Measurements from ENCODE around the gene RNU7-1. TPM values are rescaled to one million over a fixed set of nuclear protein-coding genes. Genes with fewer than 3 reads are reported as not detected.

The RNU7-1 gene
- total RNA-seq, 1 experiment from 2014 or later: not detected

DNA sequence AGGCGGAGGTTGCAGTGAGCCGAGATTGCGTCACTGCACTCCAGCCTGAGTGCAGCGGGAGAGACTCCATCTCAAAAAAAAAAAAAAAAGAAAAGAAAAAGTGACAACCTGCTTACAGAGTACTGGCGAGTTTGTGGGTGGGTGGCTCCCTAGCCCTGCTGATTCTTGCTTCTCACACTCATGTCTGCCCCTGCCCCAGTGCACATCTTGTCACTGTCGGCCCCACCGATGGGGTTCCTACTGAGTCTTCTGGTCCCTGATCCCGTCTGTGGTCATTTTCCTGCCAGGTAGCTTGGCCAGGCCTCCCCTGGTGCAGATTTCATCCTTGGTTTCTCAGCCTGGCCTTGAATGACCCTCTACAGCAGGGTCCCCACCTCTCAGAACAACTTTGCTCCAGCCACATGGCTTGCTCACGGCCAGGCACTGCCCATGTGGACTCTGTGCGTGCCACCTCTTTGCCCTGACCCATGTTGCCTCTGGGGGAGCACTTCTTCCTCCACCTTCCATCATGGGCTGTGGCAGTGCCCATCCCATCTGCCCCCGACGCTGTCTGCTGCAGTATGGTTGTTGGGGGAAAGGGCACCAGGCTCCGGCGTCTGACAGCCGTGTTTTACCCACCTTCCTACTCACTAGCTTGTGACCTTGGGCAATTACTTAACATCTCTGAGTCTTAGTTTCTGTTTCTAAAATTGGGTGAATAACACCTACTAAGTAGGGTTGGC lies 5.4 kb downstream of the RNU7-1 start:
- H3K4me1 ChIP-seq (replicated peaks): peaks cover 17% of the 10 kb centered on the region
- peaks cover 23% of the 10 kb centered on the region for H3K36me3 ChIP-seq
- no peak for DNase-seq (ENCODE audit: low read depth in 1 of 2, low spot score in 2 of 2)
- no peaks in the 10 kb centered on the region for H3K27me3 ChIP-seq (replicated peaks)
- H3K27ac ChIP-seq: no peak overlapping the region
- H3K9me3 ChIP-seq (replicated peaks): no peaks in the 10 kb centered on the region
- H3K4me3 ChIP-seq: no peak overlapping the region

DNA sequence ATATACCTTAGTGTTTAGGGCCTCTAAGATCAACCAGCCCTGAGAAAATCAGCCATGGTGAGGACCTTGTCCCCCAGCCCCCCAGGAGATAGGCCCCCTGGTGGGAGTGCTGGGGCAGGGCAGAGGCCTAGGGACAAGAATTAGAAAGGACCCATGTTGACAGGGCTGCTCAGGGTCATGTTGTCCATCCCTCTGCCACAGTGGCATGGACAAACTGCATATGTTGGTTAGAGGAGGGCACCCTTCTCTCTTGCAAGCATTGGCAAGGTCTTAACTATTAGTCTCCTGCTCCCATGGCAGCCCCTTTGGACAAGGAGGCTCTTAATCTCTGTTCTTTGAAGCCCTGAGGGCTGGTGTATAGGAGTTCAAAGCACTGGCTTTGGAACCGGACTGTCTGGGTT lies 6.8 kb downstream of the RNU7-1 start:
- no peak overlapping the region for H3K27ac ChIP-seq
- H3K4me1 ChIP-seq (replicated peaks): peaks cover 7% of the 10 kb centered on the region
- no peaks in the 10 kb centered on the region for H3K9me3 ChIP-seq (replicated peaks)
- no peak for DNase-seq (ENCODE audit: low read depth in 1 of 2, low spot score in 2 of 2)
- H3K4me3 ChIP-seq: no peak overlapping the region
- peaks cover 15% of the 10 kb centered on the region for H3K36me3 ChIP-seq
- H3K27me3 ChIP-seq (replicated peaks): no peaks in the 10 kb centered on the region

DNA sequence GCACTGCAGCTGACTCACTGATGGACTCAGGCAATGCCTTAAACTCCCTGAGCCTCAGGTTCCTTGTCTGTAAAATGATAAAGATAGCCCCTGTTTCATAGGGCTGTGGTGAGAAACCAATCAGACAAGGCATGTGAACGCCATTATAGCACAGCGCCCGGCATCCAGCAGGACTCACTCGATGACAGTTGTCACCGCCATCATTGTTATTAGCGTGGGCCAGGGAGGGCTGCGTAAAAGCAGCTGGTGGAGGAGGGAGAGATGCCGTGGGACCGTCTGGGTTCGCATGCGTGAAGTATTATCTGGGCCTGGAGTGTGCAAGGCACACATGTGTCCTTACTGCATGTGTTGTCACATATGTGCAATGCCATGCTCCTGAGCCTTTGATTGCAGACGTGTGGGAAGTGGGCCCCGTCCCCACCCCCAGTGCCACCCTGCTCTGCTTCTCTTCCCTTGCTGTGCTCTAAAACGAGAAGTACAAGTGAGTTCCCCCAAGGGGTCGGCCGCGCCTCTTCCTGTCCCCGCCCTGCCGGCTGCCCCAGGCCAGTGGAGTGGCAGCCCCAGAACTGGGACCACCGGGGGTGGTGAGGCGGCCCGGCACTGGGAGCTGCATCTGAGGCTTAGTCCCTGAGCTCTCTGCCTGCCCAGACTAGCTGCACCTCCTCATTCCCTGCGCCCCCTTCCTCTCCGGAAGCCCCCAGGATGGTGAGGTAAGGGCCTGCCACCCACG lies 7.4 kb downstream of the RNU7-1 start, which contains the start of gene PTPN6:
Gene PTPN6 (plus strand): TSS at position 546 of the 730 bp plus-strand sequence. CDS start 157 bp downstream, at position 703.
- peaks cover 10% of the 10 kb centered on the region for H3K36me3 ChIP-seq
- no peaks in the 10 kb centered on the region for H3K27me3 ChIP-seq (replicated peaks)
- H3K4me1 ChIP-seq (replicated peaks): 0 out of 2 replicates have a peak, but pooled peaks cover 4% of the 10 kb centered on the region
- no peak within 1 kb of the TSS for H3K27ac ChIP-seq
- no peaks in the 10 kb centered on the region for H3K9me3 ChIP-seq (replicated peaks)
- no peak within 1 kb of the TSS for H3K4me3 ChIP-seq
- DNase-seq (ENCODE audit: low read depth in 1 of 2, low spot score in 2 of 2): no peak

DNA sequence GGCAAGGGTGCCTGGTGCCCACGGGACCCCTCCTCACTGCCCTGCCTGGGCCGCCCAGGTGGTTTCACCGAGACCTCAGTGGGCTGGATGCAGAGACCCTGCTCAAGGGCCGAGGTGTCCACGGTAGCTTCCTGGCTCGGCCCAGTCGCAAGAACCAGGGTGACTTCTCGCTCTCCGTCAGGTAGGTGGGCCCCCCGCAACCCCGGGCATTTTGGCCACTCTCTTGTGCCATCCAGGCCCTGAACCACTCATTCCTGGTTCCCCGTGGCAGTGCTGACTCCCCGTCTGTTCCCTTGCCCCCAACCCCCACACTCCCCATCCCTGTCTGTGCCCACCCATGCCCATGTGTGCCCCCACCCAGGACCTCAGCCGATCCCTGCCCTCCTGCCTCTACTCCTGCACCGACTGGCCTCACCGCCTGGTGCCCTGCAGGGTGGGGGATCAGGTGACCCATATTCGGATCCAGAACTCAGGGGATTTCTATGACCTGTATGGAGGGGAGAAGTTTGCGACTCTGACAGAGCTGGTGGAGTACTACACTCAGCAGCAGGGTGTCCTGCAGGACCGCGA lies 8.0 kb downstream of the RNU7-1 start:
- no peaks in the 10 kb centered on the region for H3K27me3 ChIP-seq (replicated peaks)
- H3K9me3 ChIP-seq (replicated peaks): no peaks in the 10 kb centered on the region
- no peak for DNase-seq (ENCODE audit: low read depth in 1 of 2, low spot score in 2 of 2)
- H3K4me1 ChIP-seq (replicated peaks): 0 out of 2 replicates have a peak, but pooled peaks cover 4% of the 10 kb centered on the region
- no peak overlapping the region for H3K4me3 ChIP-seq
- H3K27ac ChIP-seq: no peak overlapping the region
- H3K36me3 ChIP-seq: peaks cover 3% of the 10 kb centered on the region

DNA sequence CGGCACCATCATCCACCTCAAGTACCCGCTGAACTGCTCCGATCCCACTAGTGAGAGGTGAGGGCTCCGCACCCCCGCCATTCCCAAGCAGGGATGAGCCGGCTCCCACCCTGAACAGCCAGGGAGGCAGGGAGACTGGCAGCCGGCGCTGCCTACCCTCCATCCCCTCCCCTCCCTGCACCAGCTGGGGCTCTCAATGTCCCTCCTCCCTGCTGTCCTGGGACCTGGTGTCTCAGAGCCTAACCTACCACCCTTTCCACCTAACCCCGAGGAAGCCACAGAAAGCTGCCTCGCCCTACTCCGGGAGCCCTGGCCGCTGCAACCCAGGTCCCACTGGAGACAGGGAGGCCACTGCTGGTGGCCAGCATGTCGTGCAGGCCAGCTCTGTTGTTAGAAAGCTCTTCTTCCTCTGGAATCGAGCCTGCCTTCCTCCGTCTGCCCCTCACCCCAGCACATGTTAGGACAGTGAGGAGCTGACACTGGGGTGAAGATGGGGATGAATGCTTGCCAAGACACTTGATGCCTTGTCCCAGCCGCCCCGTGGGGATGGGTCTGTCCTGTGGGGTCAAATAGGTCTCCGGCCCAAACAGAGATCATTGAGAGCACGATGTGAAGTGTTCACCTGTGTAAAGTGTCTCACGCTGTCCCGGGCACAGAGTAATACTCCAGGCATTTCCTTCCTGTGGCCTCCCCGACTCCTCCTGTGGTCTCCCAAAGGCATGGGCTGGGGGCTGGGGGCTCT lies 8.7 kb downstream of the RNU7-1 start:
- no peak for DNase-seq (ENCODE audit: low read depth in 1 of 2, low spot score in 2 of 2)
- Histone ChIP-seq H3K27me3 (replicated peaks) (no peaks in the 10 kb centered on the region), H3K9me3 (replicated peaks) (no peaks in the 10 kb centered on the region), H3K4me3 (no peak overlapping the region), H3K4me1 (replicated peaks) (0 out of 2 replicates have a peak, but pooled peaks cover 4% of the 10 kb centered on the region), H3K36me3 (no peaks in the 10 kb centered on the region), H3K27ac (no peak overlapping the region)

DNA sequence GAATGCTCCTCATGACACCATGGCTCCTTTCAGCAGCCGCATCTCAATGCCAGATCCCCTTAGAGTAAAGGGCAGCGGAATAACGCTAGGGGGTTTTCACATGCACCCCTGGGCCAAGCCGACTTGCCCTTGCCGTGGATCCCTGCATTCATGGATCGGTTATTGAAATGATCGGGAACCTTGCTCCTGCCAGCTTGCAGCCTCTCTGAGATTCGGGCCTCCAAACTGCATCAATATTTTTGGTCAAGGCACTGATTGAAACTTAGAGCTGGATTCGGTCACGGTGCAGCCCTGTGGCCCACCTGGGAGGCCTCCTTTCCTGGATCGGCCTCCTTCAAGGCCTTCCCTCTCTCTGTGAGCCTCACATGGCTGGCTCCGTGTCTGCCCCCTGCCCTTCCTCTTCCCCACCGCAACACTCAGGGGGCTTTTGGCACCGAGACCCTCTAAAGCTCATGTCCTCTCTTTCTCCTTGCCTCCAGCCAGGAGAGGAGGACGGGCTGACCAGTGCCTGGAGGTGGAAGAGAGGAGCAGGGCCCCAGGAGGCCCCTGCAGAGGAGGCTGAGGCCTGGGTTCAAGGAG lies 9.3 kb downstream of the RNU7-1 start:
- no peaks in the 10 kb centered on the region for H3K27me3 ChIP-seq (replicated peaks)
- H3K4me3 ChIP-seq: no peak overlapping the region
- no peak for DNase-seq (ENCODE audit: low read depth in 1 of 2, low spot score in 2 of 2)
- 0 out of 2 replicates have a peak, but pooled peaks cover 4% of the 10 kb centered on the region for H3K4me1 ChIP-seq (replicated peaks)
- no peaks in the 10 kb centered on the region for H3K9me3 ChIP-seq (replicated peaks)
- no peak overlapping the region for H3K27ac ChIP-seq
- no peaks in the 10 kb centered on the region for H3K36me3 ChIP-seq

DNA sequence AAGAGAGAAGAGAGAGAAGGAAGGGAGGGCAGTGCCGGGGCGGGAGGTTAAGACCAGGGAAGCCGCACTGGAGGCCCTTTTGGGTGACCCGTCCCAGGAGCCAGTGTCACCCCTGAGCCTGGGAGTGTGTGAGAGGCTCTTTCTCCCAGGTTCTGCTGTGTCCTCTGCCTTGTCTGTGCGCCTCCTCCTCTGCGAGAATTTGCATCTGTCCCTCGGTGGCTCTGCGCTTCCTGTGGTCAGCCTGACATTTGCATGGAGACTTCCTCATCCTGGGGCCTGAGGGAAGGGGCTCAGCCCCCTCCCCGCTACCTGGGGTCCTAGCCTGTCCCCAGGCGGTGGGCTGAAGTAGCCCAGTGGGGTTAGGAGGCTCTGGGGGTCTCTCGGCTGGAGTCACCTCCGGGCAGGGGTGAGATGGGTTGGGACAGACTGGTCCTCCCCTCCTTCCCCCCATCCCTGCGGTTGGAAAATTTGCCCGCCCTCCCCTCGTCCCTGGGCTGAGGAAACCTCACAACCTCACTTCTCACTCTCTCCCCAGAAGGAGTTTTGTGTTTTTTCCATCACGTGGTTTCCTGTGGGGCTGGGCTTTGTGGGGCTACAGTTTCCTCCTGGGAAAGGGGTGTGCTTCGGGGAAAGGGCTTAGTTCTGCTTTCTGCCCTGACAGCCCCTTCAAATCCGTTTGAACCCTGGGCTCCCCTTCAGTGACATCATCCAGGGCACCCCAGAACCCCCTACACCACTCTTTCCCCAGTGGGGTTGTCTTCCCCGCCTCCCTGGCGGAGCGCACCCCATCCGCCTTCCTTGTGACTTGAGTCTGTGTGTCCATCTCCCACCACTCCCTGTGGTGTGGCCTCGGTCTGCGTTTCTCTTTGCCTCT lies 10.1 kb downstream of the RNU7-1 start:
- 0 out of 2 replicates have a peak, but pooled peaks cover 4% of the 10 kb centered on the region for H3K4me1 ChIP-seq (replicated peaks)
- DNase-seq (ENCODE audit: low read depth in 1 of 2, low spot score in 2 of 2): no peak
- H3K27me3 ChIP-seq (replicated peaks): no peaks in the 10 kb centered on the region
- no peaks in the 10 kb centered on the region for H3K9me3 ChIP-seq (replicated peaks)
- no peaks in the 10 kb centered on the region for H3K36me3 ChIP-seq
- H3K4me3 ChIP-seq: no peak overlapping the region
- H3K27ac ChIP-seq: no peak overlapping the region

DNA sequence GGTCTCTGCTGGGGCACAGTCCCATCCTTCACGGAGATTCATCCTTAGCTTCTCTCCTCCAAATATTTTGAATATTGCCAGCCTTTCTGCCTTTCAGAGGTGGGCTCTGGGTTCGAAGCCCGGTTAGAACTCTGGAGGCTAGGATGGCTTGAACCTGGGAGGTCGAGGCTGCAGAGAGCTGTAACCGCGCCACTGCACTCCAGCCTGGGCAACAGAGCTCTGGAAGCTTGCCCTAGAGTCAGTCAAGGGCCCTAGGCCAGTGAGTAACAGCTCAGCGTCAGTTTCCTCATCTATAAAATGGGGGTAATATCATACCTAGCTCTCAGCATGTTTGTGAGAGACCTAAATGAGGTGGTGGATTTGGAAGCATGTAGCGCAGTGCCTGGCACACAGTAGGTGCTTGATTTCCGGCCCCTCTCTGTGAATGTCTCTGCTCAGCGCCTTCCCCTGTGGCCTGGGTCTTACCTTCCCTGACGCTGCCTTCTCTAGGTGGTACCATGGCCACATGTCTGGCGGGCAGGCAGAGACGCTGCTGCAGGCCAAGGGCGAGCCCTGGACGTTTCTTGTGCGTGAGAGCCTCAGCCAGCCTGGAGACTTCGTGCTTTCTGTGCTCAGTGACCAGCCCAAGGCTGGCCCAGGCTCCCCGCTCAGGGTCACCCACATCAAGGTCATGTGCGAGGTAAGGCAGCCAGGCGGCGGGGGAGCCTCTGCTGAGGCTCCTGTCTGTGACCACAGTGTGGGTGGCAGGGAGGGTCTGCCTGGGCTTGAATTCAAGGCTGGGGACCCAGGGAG lies 10.9 kb downstream of the RNU7-1 start:
- Histone ChIP-seq H3K4me1 (replicated peaks) (0 out of 2 replicates have a peak, but pooled peaks cover 4% of the 10 kb centered on the region), H3K9me3 (replicated peaks) (no peaks in the 10 kb centered on the region), H3K4me3 (no peak overlapping the region), H3K27me3 (replicated peaks) (no peaks in the 10 kb centered on the region), H3K36me3 (no peaks in the 10 kb centered on the region), H3K27ac (no peak overlapping the region)
- DNase-seq (ENCODE audit: low read depth in 1 of 2, low spot score in 2 of 2): no peak

DNA sequence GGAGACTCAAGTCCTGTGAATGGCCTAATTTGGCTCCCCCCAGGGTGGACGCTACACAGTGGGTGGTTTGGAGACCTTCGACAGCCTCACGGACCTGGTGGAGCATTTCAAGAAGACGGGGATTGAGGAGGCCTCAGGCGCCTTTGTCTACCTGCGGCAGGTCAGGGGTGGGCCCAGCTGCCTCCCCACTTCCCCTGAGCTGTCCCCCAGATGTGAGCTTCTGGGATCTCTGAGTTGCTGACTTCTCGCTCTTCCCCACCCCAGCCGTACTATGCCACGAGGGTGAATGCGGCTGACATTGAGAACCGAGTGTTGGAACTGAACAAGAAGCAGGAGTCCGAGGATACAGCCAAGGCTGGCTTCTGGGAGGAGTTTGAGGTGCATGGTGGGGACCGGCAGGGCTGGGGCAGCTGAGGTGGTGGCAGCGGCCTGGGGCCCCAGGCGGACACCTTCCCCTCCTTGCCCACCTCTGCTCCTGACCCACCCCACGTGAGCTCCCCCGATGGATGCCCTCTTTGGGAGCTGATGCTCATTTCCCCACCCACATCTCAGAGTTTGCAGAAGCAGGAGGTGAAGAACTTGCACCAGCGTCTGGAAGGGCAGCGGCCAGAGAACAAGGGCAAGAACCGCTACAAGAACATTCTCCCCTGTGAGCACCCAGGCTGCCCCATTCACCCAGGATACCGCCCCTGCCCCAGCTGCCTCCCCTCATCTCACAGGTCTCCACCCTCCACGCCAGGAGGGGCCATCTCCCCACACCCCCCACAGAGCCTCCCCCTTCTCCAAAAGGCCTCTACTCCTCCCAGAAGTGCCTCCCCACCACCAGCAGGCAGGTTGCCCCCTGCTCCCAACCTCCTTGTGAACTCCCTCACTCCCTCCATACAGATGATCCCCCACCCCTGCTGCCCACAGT lies 11.7 kb downstream of the RNU7-1 start:
- H3K36me3 ChIP-seq: no peaks in the 10 kb centered on the region
- peaks cover 5% of the 10 kb centered on the region; the same call in 1 of the 2 replicates for H3K4me1 ChIP-seq (replicated peaks)
- H3K9me3 ChIP-seq (replicated peaks): no peaks in the 10 kb centered on the region
- DNase-seq (ENCODE audit: low read depth in 1 of 2, low spot score in 2 of 2): no peak
- no peak overlapping the region for H3K4me3 ChIP-seq
- no peak overlapping the region for H3K27ac ChIP-seq
- no peaks in the 10 kb centered on the region for H3K27me3 ChIP-seq (replicated peaks)

DNA sequence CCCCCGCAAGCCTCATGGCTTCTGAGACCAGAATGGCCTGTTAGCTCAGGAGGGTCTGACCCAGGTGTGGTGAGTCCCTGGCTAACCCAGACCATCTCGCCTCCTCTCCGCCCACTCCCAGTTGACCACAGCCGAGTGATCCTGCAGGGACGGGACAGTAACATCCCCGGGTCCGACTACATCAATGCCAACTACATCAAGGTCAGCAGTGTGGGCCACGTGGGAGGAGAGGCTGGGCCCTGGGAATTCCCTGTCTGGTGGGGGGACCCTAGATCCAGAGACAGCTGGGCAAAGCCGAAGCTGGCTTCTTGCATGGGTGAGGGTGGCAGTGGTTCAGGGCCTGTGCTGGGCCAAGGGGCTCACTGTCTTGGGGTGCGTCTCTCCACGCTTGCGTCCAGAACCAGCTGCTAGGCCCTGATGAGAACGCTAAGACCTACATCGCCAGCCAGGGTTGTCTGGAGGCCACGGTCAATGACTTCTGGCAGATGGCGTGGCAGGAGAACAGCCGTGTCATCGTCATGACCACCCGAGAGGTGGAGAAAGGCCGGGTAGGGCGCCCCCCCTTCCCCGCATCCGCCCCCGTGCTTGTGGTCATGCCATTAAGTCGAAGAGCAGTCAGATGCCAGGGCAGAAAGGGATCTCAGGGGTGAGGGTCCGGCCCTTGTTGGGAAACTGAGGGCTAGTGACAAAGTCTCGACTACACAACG lies 12.6 kb downstream of the RNU7-1 start:
- Histone ChIP-seq H3K4me3 (no peak overlapping the region), H3K4me1 (replicated peaks) (peaks cover 13% of the 10 kb centered on the region), H3K27ac (no peak overlapping the region), H3K9me3 (replicated peaks) (no peaks in the 10 kb centered on the region), H3K27me3 (replicated peaks) (no peaks in the 10 kb centered on the region), H3K36me3 (no peaks in the 10 kb centered on the region)
- no peak for DNase-seq (ENCODE audit: low read depth in 1 of 2, low spot score in 2 of 2)

Data from SJSA1 (cell line).